H9 (cell line): ENCODE measurements around the gene RABEP1. TPM values are rescaled to one million over a fixed set of nuclear protein-coding genes. Genes with fewer than 3 reads are reported as not detected.

Experiments
- DNase-seq: peaks from one replicate; pipeline ENCODE4 v3.0.0-alpha.2; 2017
- H2AFZ ChIP-seq: one replicate; pipeline ENCODE4 v1.6.1; 2013; ENCODE audit warnings: mild to moderate bottlenecking, low read length, control low read depth, moderate library complexity
- H2AK5ac ChIP-seq: 2 replicates; pipeline ENCODE4 v1.6.1; 2013; ENCODE audit warnings: low read length, control low read depth, mixed read lengths; ENCODE audit not compliant: insufficient read length
- H2BK120ac ChIP-seq: one replicate; pipeline ENCODE4 v1.6.1; 2013; ENCODE audit warnings: low read depth, mild to moderate bottlenecking, low read length, control low read depth, inconsistent platforms; ENCODE audit not compliant: poor library complexity, severe bottlenecking
- H2BK12ac ChIP-seq: 2 replicates; pipeline ENCODE4 v1.6.1; 2013; ENCODE audit warnings: low read length, control low read depth, mixed read lengths, low read depth; ENCODE audit not compliant: insufficient read length
- H2BK15ac ChIP-seq: 2 replicates; pipeline ENCODE4 v1.6.1; 2013; ENCODE audit warnings: low read depth, low read length, control low read depth
- H2BK20ac ChIP-seq: one replicate; pipeline ENCODE4 v1.6.1; 2013; ENCODE audit warnings: low read depth, mild to moderate bottlenecking, low read length, control low read depth, inconsistent platforms; ENCODE audit not compliant: poor library complexity, severe bottlenecking
- H2BK5ac ChIP-seq: 2 replicates; pipeline ENCODE4 v1.6.1; 2013; ENCODE audit warnings: low read length, control low read depth, mixed read lengths; ENCODE audit not compliant: insufficient read length
- H3K14ac ChIP-seq: 2 replicates; pipeline ENCODE4 v1.6.1; 2013; ENCODE audit warnings: low read length, control low read depth; ENCODE audit not compliant: insufficient read depth
- H3K18ac ChIP-seq: 2 replicates; pipeline ENCODE4 v1.6.1; 2013; ENCODE audit warnings: low read depth, mild to moderate bottlenecking, mixed read lengths, low read length, control low read depth; ENCODE audit not compliant: insufficient read length
- H3K23ac ChIP-seq: 2 replicates; pipeline ENCODE4 v1.6.1; 2013; ENCODE audit warnings: low read length, control low read depth, mixed read lengths, low read depth; ENCODE audit not compliant: insufficient read length
- H3K23me2 ChIP-seq: 2 replicates; pipeline ENCODE4 v1.6.1; 2013; ENCODE audit warnings: low read depth, mild to moderate bottlenecking, mixed read lengths, low read length, control low read depth; ENCODE audit not compliant: insufficient read length, poor library complexity, severe bottlenecking
- H3K27ac ChIP-seq: 2 replicates; pipeline ENCODE4 v1.5.1; 2013; ENCODE audit warnings: low read length, control low read depth, mixed read lengths, low read depth; ENCODE audit not compliant: insufficient read length
- H3K27me3 ChIP-seq: 2 replicates; pipeline ENCODE4 v1.6.1; 2013; ENCODE audit warnings: low read length, control low read depth, inconsistent platforms; ENCODE audit not compliant: insufficient read depth
- H3K4ac ChIP-seq: 2 replicates; pipeline ENCODE4 v1.6.1; 2013; ENCODE audit warnings: low read depth, mild to moderate bottlenecking, control low read depth, inconsistent platforms, low read length, moderate library complexity
- H3K4me1 ChIP-seq: 2 replicates; pipeline ENCODE4 v1.6.1; 2013; ENCODE audit warnings: low read length, control low read depth, inconsistent platforms; ENCODE audit not compliant: insufficient read depth
- H3K4me2 ChIP-seq: 2 replicates; pipeline ENCODE4 v1.6.1; 2013; ENCODE audit warnings: low read length, control low read depth, mixed read lengths; ENCODE audit not compliant: insufficient read length, insufficient read depth
- H3K56ac ChIP-seq: 2 replicates; pipeline ENCODE4 v1.6.1; 2013; ENCODE audit warnings: low read depth, mild to moderate bottlenecking, mixed read lengths, low read length, control low read depth; ENCODE audit not compliant: insufficient read length
- H3K79me1 ChIP-seq: 2 replicates; pipeline ENCODE4 v1.6.1; 2013; ENCODE audit warnings: low read depth, mild to moderate bottlenecking, moderate library complexity, low read length, control low read depth, inconsistent platforms; ENCODE audit not compliant: insufficient read depth, poor library complexity, severe bottlenecking
- H3K79me2 ChIP-seq: 2 replicates; pipeline ENCODE4 v1.6.1; 2013; ENCODE audit warnings: low read length, control low read depth, inconsistent platforms; ENCODE audit not compliant: insufficient read depth
- H3K9ac ChIP-seq: 2 replicates; pipeline ENCODE4 v1.6.1; 2013; ENCODE audit warnings: low read length, control low read depth, mixed read lengths; ENCODE audit not compliant: insufficient read length; ENCODE audit errors: extremely low read depth
- H3K9me3 ChIP-seq: one replicate; pipeline ENCODE4 v1.6.1; 2013; ENCODE audit warnings: low read depth, low read length, inconsistent platforms; ENCODE audit not compliant: control insufficient read depth
- H3T11ph ChIP-seq: one replicate; pipeline ENCODE4 v1.6.1; 2013; ENCODE audit warnings: mild to moderate bottlenecking, low read length, control low read depth, inconsistent platforms
- H4K20me1 ChIP-seq: one replicate; pipeline ENCODE4 v1.6.1; 2013; ENCODE audit not compliant: control insufficient read depth, insufficient read length, insufficient read depth
- H4K5ac ChIP-seq: 2 replicates; pipeline ENCODE4 v1.6.1; 2013; ENCODE audit warnings: low read depth, mild to moderate bottlenecking, mixed read lengths, low read length, control low read depth; ENCODE audit not compliant: insufficient read length
- H4K8ac ChIP-seq: replicated peaks from 2 replicates; pipeline ENCODE4 v1.6.1; 2013; ENCODE audit warnings: low read length, control low read depth, mixed read lengths, low read depth; ENCODE audit not compliant: insufficient read length
- H4K91ac ChIP-seq: 2 replicates; pipeline ENCODE4 v1.6.1; 2013; ENCODE audit warnings: low read depth, mild to moderate bottlenecking, moderate library complexity, mixed read lengths, low read length, control low read depth; ENCODE audit not compliant: insufficient read length
- H3K27ac Mint-ChIP-seq, 3 experiments: 2 replicates in 2 of 3; 3 replicates in 1 of 3; pipeline ENCODE4 v1.8.0; 2020 to 2021; ENCODE audit warnings: mixed read lengths in 3 of 3, mild to moderate bottlenecking in 1 of 3, moderate library complexity in 1 of 3
- H3K27me3 Mint-ChIP-seq: 2 replicates; pipeline ENCODE4 v1.8.0; 2021; ENCODE audit warnings: low read depth, mild to moderate bottlenecking, moderate library complexity, mixed read lengths
- H3K36me3 Mint-ChIP-seq, 3 experiments: 2 replicates in 2 of 3; 3 replicates in 1 of 3; pipeline ENCODE4 v1.8.0; 2020 to 2021; ENCODE audit warnings: low read depth in 3 of 3, mixed read lengths in 3 of 3; ENCODE audit not compliant: insufficient read depth in 1 of 3
- H3K4me1 Mint-ChIP-seq, 2 experiments: 2 replicates each; pipeline ENCODE4 v1.8.0; 2020; ENCODE audit warnings: mixed read lengths in 2 of 2
- H3K4me3 Mint-ChIP-seq, 2 experiments: 2 replicates in 1 of 2; 3 replicates in 1 of 2; pipeline ENCODE4 v1.8.0; 2020 to 2021; ENCODE audit warnings: mild to moderate bottlenecking in 2 of 2, mixed read lengths in 2 of 2, moderate library complexity in 1 of 2
- H3K9me3 Mint-ChIP-seq, 2 experiments: 2 replicates in 1 of 2; 3 replicates in 1 of 2; pipeline ENCODE4 v1.8.0; 2020; ENCODE audit warnings: mild to moderate bottlenecking in 2 of 2, mixed read lengths in 2 of 2, moderate library complexity in 1 of 2
- CTCF ChIP-seq: fragments of 200-600 bp; sonication (generic); conservative IDR thresholded peaks from 3 replicates; pipeline ENCODE4 v1.8.0; 2021; ENCODE audit warnings: antibody characterized with exemption, mild to moderate bottlenecking
- WGBS: extraction: QIAGEN DNeasy Blood & Tissue Kit; methylation state at CpG from one replicate; pipeline ENCODE4 v1.1.7; 2013; ENCODE audit warnings: missing lambda C conversion rate, low lambda C conversion rate, mixed read lengths; ENCODE audit not compliant: insufficient read length; ENCODE audit errors: extremely low coverage; 5-methylcytosine and 5-hydroxymethylcytosine counted together
- total RNA-seq: library from RNA; stranded (reverse); gene quantifications from 2 replicates; pipeline ENCODE4 v1.2.1, GENCODE V29; 2021

RABEP1 gene
- total RNA-seq, 1 experiment from 2014 or later = 46.9 TPM

- Mint-ChIP-seq H3K4me3 (no peak overlapping the region), H3K4me1 (peaks cover 9 to 14% of the 10 kb centered on the region in 2 experiments)
- no peak for DNase-seq
Observed at GRCh38 chr17:5424909-5425308, 142.8 kb downstream of the RABEP1 start.

More at GRCh38 chr17:5424909-5425308, 142.8 kb downstream of the RABEP1 start:
- no peak overlapping the region for H2BK120ac ChIP-seq
- no peak overlapping the region for H3K23ac ChIP-seq
- peaks cover 2% of the 10 kb centered on the region for H3K79me1 ChIP-seq
- H2BK5ac ChIP-seq = no peak overlapping the region
- H4K91ac ChIP-seq = no peak overlapping the region
- peaks cover 54 to 92% (median 80%) of the 10 kb centered on the region in 3 experiments; a peak in 6 of 7 replicates for H3K36me3 Mint-ChIP-seq
- no peak overlapping the region for H3K14ac ChIP-seq
- no peaks in the 10 kb centered on the region for H3K27me3 ChIP-seq
- no peak overlapping the region for H3K27ac Mint-ChIP-seq
- H3K9ac ChIP-seq = no peak overlapping the region
- H3K4me1 ChIP-seq = no peaks in the 10 kb centered on the region
- no peak overlapping the region for H2BK12ac ChIP-seq
- no peak overlapping the region for H2BK15ac ChIP-seq
- H4K20me1 ChIP-seq = no peaks in the 10 kb centered on the region
- peaks cover 5% of the 10 kb centered on the region for H3K23me2 ChIP-seq
- no peak overlapping the region for H3K4me2 ChIP-seq
- no peak overlapping the region for H2AFZ ChIP-seq
- H3K79me2 ChIP-seq = peaks cover 9% of the 10 kb centered on the region; the same call in 1 of the 2 replicates
- H2BK20ac ChIP-seq = no peak overlapping the region
- H4K5ac ChIP-seq = no peak overlapping the region
- H3T11ph ChIP-seq = no peak overlapping the region
- H3K27ac ChIP-seq = no peak overlapping the region
- no CpG with 5 or more reads among the region's 1 CpG for WGBS
- no peak overlapping the region for H3K56ac ChIP-seq
- H2AK5ac ChIP-seq = no peak overlapping the region
- H3K27me3 Mint-ChIP-seq = no peaks in the 10 kb centered on the region
- H4K8ac ChIP-seq = no peak overlapping the region
- no peaks in the 10 kb centered on the region for H3K9me3 ChIP-seq
- no peak for TF ChIP-seq CTCF
- no peak overlapping the region for H3K18ac ChIP-seq
- no peak overlapping the region for H3K4ac ChIP-seq
- no peaks in the 10 kb centered on the region for H3K9me3 Mint-ChIP-seq
